HCT116 (cell line): ENCODE results near the gene FGB. TPM values are rescaled to one million over a fixed set of nuclear protein-coding genes. Genes with fewer than 3 reads are reported as not detected.

ENCODE experiments used
- ATAC-seq: fragments of 200-7000 bp; cut with Tn5 transposase; 2 replicates; pipeline ENCODE4 v1.9.1; 2020; ENCODE audit warnings: mild to moderate bottlenecking, moderate library complexity
- BruUV-seq: library from RNA; stranded (reverse); fragments of 400-500 nt; replicated peaks from 2 replicates; lab custom pipeline; 2021; lab: Mats Ljungman, UMichigan
- CTCF ChIA-PET: fragments of 300-600 bp; sonication (Branson Sonifier 250); formaldehyde crosslinking; loops from one replicate; lab custom pipeline; 2021; ENCODE audit warnings: antibody characterized with exemption; lab: Charles Lee
- POLR2A ChIA-PET: fragments of 300-600, 350-600 bp; sonication (Branson Sonifier 250); formaldehyde crosslinking; loops from one replicate; lab custom pipeline; 2021; ENCODE audit warnings: antibody characterized with exemption; lab: Charles Lee
- RAD21 ChIA-PET, 2 experiments: fragments of 300-600 bp; sonication (Branson Sonifier 250); formaldehyde crosslinking; loops; one replicate each; lab custom pipeline; 2023; ENCODE audit warnings: low total read pairs in 2 of 2; ENCODE audit not compliant: uncharacterized antibody in 2 of 2, unreplicated experiment in 2 of 2, low non-redundant PET in 1 of 2; lab: Charles Lee
- DNase-seq: peaks from one replicate; pipeline ENCODE4 v3.0.0-alpha.2; 2010; ENCODE audit warnings: low read depth, low spot score
- H2AFZ ChIP-seq: fragments of 200-600 bp; shearing (Covaris generic), sonication (generic); 2 replicates; pipeline ENCODE4 v1.6.1; 2017; ENCODE audit warnings: low read depth, mixed run types, mixed read lengths, antibody characterized with exemption, low read length; ENCODE audit not compliant: poor library complexity, severe bottlenecking
- H3K27ac ChIP-seq: 2 replicates; pipeline ENCODE4 v1.5.1; 2012; ENCODE audit warnings: low read depth, low read length
- H3K27me3 ChIP-seq: fragments of 200-600 bp; sonication (generic); 2 replicates; pipeline ENCODE4 v1.6.1; 2016; ENCODE audit warnings: mixed run types, low read length, mixed read lengths; ENCODE audit not compliant: insufficient read depth
- H3K36me3 ChIP-seq, 2 experiments: fragments of 200-500 bp in 1 of 2; fragments of 200-600 bp in 1 of 2; sonication (Bioruptor generic) in 1 of 2; sonication (generic) in 1 of 2; 2 replicates each; pipeline versions ENCODE4 v1.5.1 to v1.6.1; 2014 to 2016; ENCODE audit warnings: low read length in 2 of 2, inconsistent platforms in 1 of 2, mixed read lengths in 1 of 2, mixed run types in 1 of 2; ENCODE audit not compliant: insufficient read depth in 2 of 2, control insufficient read depth in 1 of 2
- H3K4me1 ChIP-seq, 2 experiments: fragments of 200-600 bp in 1 of 2; sonication (generic) in 1 of 2; 2 replicates each; pipeline versions ENCODE4 v1.5.1 to v1.6.1; 2012 to 2017; ENCODE audit warnings: low read length in 2 of 2, inconsistent platforms in 1 of 2, mild to moderate bottlenecking in 1 of 2, mixed read lengths in 1 of 2, mixed run types in 1 of 2, moderate library complexity in 1 of 2; ENCODE audit not compliant: insufficient read depth in 2 of 2, control insufficient read depth in 1 of 2
- H3K4me2 ChIP-seq: fragments of 200-600 bp; sonication (generic); 2 replicates; pipeline ENCODE4 v1.6.1; 2017; ENCODE audit warnings: mixed run types, low read length, mixed read lengths
- H3K4me3 ChIP-seq, 2 experiments: fragments of 200-600 bp in 1 of 2; sonication (generic) in 1 of 2; replicated peaks in 1 of 2; 2 replicates each; pipeline ENCODE4 v1.5.1; 2011 to 2016; ENCODE audit warnings: low read length in 2 of 2, control low read depth in 1 of 2, low read depth in 1 of 2, mild to moderate bottlenecking in 1 of 2, mixed read lengths in 1 of 2, mixed run types in 1 of 2
- H3K79me2 ChIP-seq: fragments of 200-600 bp; sonication (generic); 2 replicates; pipeline ENCODE4 v1.6.1; 2017; ENCODE audit warnings: mild to moderate bottlenecking, mixed run types, low read length, moderate library complexity, mixed read lengths; ENCODE audit not compliant: insufficient read depth
- H3K9ac ChIP-seq: fragments of 200-600 bp; sonication (generic); 2 replicates; pipeline ENCODE4 v1.6.1; 2016; ENCODE audit warnings: low read length, mixed read lengths
- H3K9me2 ChIP-seq: fragments of 200-600 bp; sonication (generic), shearing (Covaris generic); 2 replicates; pipeline ENCODE4 v1.6.1; 2017; ENCODE audit warnings: mixed run types, mild to moderate bottlenecking, moderate library complexity; ENCODE audit not compliant: insufficient read depth
- H3K9me3 ChIP-seq, 2 experiments: fragments of 200-500 bp in 1 of 2; fragments of 200-600 bp in 1 of 2; sonication (Bioruptor generic) in 1 of 2; sonication (generic) in 1 of 2; 2 replicates each; pipeline ENCODE4 v1.6.1; 2014 to 2017; ENCODE audit warnings: low read length in 2 of 2, mixed read lengths in 2 of 2, inconsistent platforms in 1 of 2, low read depth in 1 of 2, mild to moderate bottlenecking in 1 of 2, mixed run types in 1 of 2, moderate library complexity in 1 of 2; ENCODE audit not compliant: control insufficient read depth in 1 of 2, insufficient read depth in 1 of 2
- H4K20me1 ChIP-seq: fragments of 200-600 bp; sonication (generic), shearing (Covaris generic); 2 replicates; pipeline ENCODE4 v1.6.1; 2017; ENCODE audit warnings: mixed run types, mild to moderate bottlenecking, moderate library complexity; ENCODE audit not compliant: insufficient read depth
- CBX3 ChIP-seq: IDR thresholded peaks from 2 replicates; pipeline ENCODE4 v1.6.1; 2012; ENCODE audit warnings: low read depth
- CTCF ChIP-seq, 3 experiments: fragments of 200-600 bp in 1 of 3; sonication (generic) in 1 of 3; IDR thresholded peaks in 2 of 3; conservative IDR thresholded peaks in 1 of 3; 2 replicates each; pipeline ENCODE4 v1.5.1; 2012 to 2017; ENCODE audit warnings: low read depth in 2 of 3, low read length in 2 of 3, antibody characterized with exemption in 1 of 3, borderline replicate concordance in 1 of 3, control low read depth in 1 of 3, mild to moderate bottlenecking in 1 of 3, mixed read lengths in 1 of 3, mixed run types in 1 of 3, moderate library complexity in 1 of 3; ENCODE audit not compliant: insufficient read depth in 1 of 3
- EGR1 ChIP-seq: IDR thresholded peaks from 2 replicates; pipeline ENCODE4 v1.6.1; 2012; ENCODE audit warnings: low read depth
- ELF1 ChIP-seq: IDR thresholded peaks from 2 replicates; pipeline ENCODE4 v1.6.1; 2012; ENCODE audit warnings: low read depth, borderline replicate concordance
- EZH2 ChIP-seq: fragments of 200-600 bp; sonication (generic); IDR thresholded peaks from 2 replicates; pipeline ENCODE4 v1.6.1; 2017; ENCODE audit warnings: antibody characterized with exemption, mixed run types
- EZH2phosphoT487 ChIP-seq: fragments of 200-600 bp; IDR thresholded peaks from 2 replicates; pipeline ENCODE4 v1.6.1; 2018; ENCODE audit warnings: antibody characterized with exemption, borderline replicate concordance
- FOSL1 ChIP-seq: IDR thresholded peaks from 2 replicates; pipeline ENCODE4 v1.6.1; 2012; ENCODE audit warnings: low read depth
- JUND ChIP-seq: IDR thresholded peaks from 2 replicates; pipeline ENCODE4 v1.6.1; 2012
- POLR2A ChIP-seq: IDR thresholded peaks from 2 replicates; pipeline ENCODE4 v1.7.0; 2011; ENCODE audit warnings: borderline replicate concordance; ENCODE audit not compliant: insufficient read depth, insufficient read length; ENCODE audit errors: extremely low read depth
- POLR2AphosphoS5 ChIP-seq: IDR thresholded peaks from 2 replicates; pipeline ENCODE4 v1.6.1; 2011; ENCODE audit warnings: mild to moderate bottlenecking, low read depth, low read length, moderate library complexity
- RAD21 ChIP-seq: IDR thresholded peaks from 2 replicates; pipeline ENCODE4 v1.6.1; 2012; ENCODE audit warnings: low read depth, mild to moderate bottlenecking
- SIN3A ChIP-seq: IDR thresholded peaks from 2 replicates; pipeline ENCODE4 v1.6.1; 2012; ENCODE audit warnings: low read depth
- SP1 ChIP-seq: IDR thresholded peaks from 2 replicates; pipeline ENCODE4 v1.6.1; 2012; ENCODE audit warnings: low read depth
- SRF ChIP-seq: IDR thresholded peaks from 2 replicates; pipeline ENCODE4 v1.6.1; 2012; ENCODE audit warnings: low read depth
- TCF7L2 ChIP-seq: IDR thresholded peaks from 2 replicates; pipeline ENCODE4 v1.7.0; 2011; ENCODE audit warnings: borderline replicate concordance, inconsistent platforms; ENCODE audit not compliant: insufficient read depth, insufficient read length; ENCODE audit errors: extremely low read depth
- YY1 ChIP-seq: IDR thresholded peaks from 2 replicates; pipeline ENCODE4 v1.6.1; 2011; ENCODE audit warnings: low read length, low read depth, moderate library complexity, mild to moderate bottlenecking; ENCODE audit not compliant: insufficient replicate concordance; ENCODE audit errors: extremely low read depth
- ZBTB33 ChIP-seq: IDR thresholded peaks from 2 replicates; pipeline ENCODE4 v1.6.1; 2011; ENCODE audit warnings: mild to moderate bottlenecking, low read length, moderate library complexity; ENCODE audit not compliant: insufficient replicate concordance; ENCODE audit errors: extremely low read depth
- ZFX ChIP-seq: fragments of 450-650 bp; IDR thresholded peaks from 2 replicates; pipeline ENCODE4 v1.6.1; 2017
- ZNF274 ChIP-seq: fragments of 200-500 bp; sonication (Bioruptor generic); IDR thresholded peaks from 2 replicates; pipeline ENCODE4 v1.6.1; 2014; ENCODE audit warnings: mild to moderate bottlenecking, low read depth, low read length, inconsistent platforms
- intact Hi-C: fragments of 100-400 bp; cut with micrococcal nuclease; formaldehyde crosslinking; loops from 2 replicates; pipeline ENCODE4 v1.10.0; 2022
- total RNA-seq: library from RNA; stranded (reverse); gene quantifications from one replicate; pipeline ENCODE4 v1.2.1, GENCODE V29; 2021; ENCODE audit not compliant: unreplicated experiment
- TF ChIP-seq, protein P1 (sequence below): IDR thresholded peaks from 2 replicates; pipeline ENCODE4 v1.6.1; 2012

The FGB gene
- total RNA-seq, 1 experiment from 2014 or later, result 2.0 TPM

GRCh38 chr4:154588198-154588597 lies 25.4 kb downstream of the FGB start:
- ChIA-PET RAD21 (no interaction called here), POLR2A (no interaction called here), CTCF (interaction anchor here (2.3 kb wide), 1 partner anchor 30 kb away, joined by 8 read pairs; no protein-coding TSS in a partner anchor)
- ATAC-seq, result no peak
- DNase-seq, result no peak
- Histone ChIP-seq H3K27ac (no peak overlapping the region), H3K79me2 (no peaks in the 10 kb centered on the region), H2AFZ (no peak overlapping the region), H4K20me1 (no peaks in the 10 kb centered on the region), H3K4me2 (no peak overlapping the region), H3K36me3 (no peaks in the 10 kb centered on the region), H3K27me3 (no peaks in the 10 kb centered on the region), H3K9me3 (no peaks in the 10 kb centered on the region), H3K9ac (no peak overlapping the region), H3K4me3 (no peak overlapping the region), H3K9me2 (no peaks in the 10 kb centered on the region), H3K4me1 (no peaks in the 10 kb centered on the region)
- BruUV-seq, result no TSS peak
- no peak for TF ChIP-seq CBX3
- no peak for TF ChIP-seq ZFX
- TF ChIP-seq ELF1, result no peak
- no peak for TF ChIP-seq SP1
- no peak for TF ChIP-seq SRF
- no peak for TF ChIP-seq ZNF274
- TF ChIP-seq SIN3A, result no peak
- TF ChIP-seq EGR1, result no peak
- no peak for TF ChIP-seq EZH2phosphoT487
- TF ChIP-seq EZH2, result no peak
- TF ChIP-seq POLR2A, result no peak
- TF ChIP-seq RAD21, result no peak
- TF ChIP-seq, protein P1, sequence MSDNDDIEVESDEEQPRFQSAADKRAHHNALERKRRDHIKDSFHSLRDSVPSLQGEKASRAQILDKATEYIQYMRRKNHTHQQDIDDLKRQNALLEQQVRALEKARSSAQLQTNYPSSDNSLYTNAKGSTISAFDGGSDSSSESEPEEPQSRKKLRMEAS, result no peak
- TF ChIP-seq ZBTB33, result no peak
- no peak for TF ChIP-seq TCF7L2
- TF ChIP-seq POLR2AphosphoS5, result no peak
- TF ChIP-seq JUND, result no peak
- no peak for TF ChIP-seq FOSL1
- no peak for TF ChIP-seq CTCF (IDR thresholded peaks at IDR 0.05 in 2 of 3, conservative IDR thresholded peaks at IDR 0.05 in 1 of 3; ENCODE audit: borderline replicate concordance in 1 of 3, insufficient read depth in 1 of 3, low read depth in 2 of 3, low read length in 2 of 3)
- TF ChIP-seq YY1, result no peak
- intact Hi-C loops, result no loop called here
